GM19328 (cell line): ENCODE data around the gene ATAD1.
"Not testable (repeated sequence)": the region's sequence is repeated elsewhere in the genome, so short reads cannot be mapped to it uniquely, and the experiment has no call there.

Source experiments
- ATAC-seq: cut with Tn5 transposase; IDR thresholded peaks from one replicate; pipeline ENCODE4 v1.9.1; 2021; ENCODE audit warnings: mild to moderate bottlenecking, moderate library complexity; ENCODE audit not compliant: unreplicated experiment

The ATAD1 gene

GRCh38 chr10:87804939-87805569 is 13.0 kb downstream of the ATAD1 start:
- ATAC-seq = no peak

- no peak for ATAC-seq
Observed at GRCh38 chr10:87803831-87804230, 14.2 kb downstream of the ATAD1 start.

- ATAC-seq = no peak
Observed at GRCh38 chr10:87803328-87803727, 14.7 kb downstream of the ATAD1 start.

GRCh38 chr10:87801813-87802435 is 16.1 kb downstream of the ATAD1 start:
- ATAC-seq = not testable (repeated sequence)

GRCh38 chr10:87799860-87800259 is 18.2 kb downstream of the ATAD1 start:
- no peak for ATAC-seq

GRCh38 chr10:87798082-87798481 is 19.9 kb downstream of the ATAD1 start:
- no peak for ATAC-seq

GRCh38 chr10:87794285-87794684 is 23.7 kb downstream of the ATAD1 start:
- ATAC-seq = no peak

GRCh38 chr10:87790185-87790584 is 27.8 kb downstream of the ATAD1 start:
- no peak for ATAC-seq

- ATAC-seq = no peak
Observed at GRCh38 chr10:87786421-87786820, 31.6 kb downstream of the ATAD1 start.

GRCh38 chr10:87782721-87783120 is 35.3 kb downstream of the ATAD1 start:
- no peak for ATAC-seq

GRCh38 chr10:87781545-87781944 is 36.5 kb downstream of the ATAD1 start:
- no peak for ATAC-seq

- ATAC-seq = no peak
Observed at GRCh38 chr10:87776328-87776727, 41.7 kb downstream of the ATAD1 start.

GRCh38 chr10:87775766-87776165 is 42.3 kb downstream of the ATAD1 start:
- no peak for ATAC-seq

GRCh38 chr10:87771871-87772500 is 46.0 kb downstream of the ATAD1 start:
- no peak for ATAC-seq

GRCh38 chr10:87767253-87767652 is 50.8 kb downstream of the ATAD1 start:
- no peak for ATAC-seq

GRCh38 chr10:87765666-87766376 is 52.2 kb downstream of the ATAD1 start:
- no peak for ATAC-seq

- ATAC-seq = no peak
Observed at GRCh38 chr10:87764072-87764934, 53.7 kb downstream of the ATAD1 start.

- no peak for ATAC-seq
Observed at GRCh38 chr10:87763086-87763861, 54.8 kb downstream of the ATAD1 start.

GRCh38 chr10:87761892-87762291 is 56.1 kb downstream of the ATAD1 start:
- no peak for ATAC-seq

- no peak for ATAC-seq
Observed at GRCh38 chr10:87761153-87761552, 56.9 kb downstream of the ATAD1 start.
